ENCODE results near the gene PRR30.

PRR30 gene

GRCh38 chr2:27174638-27175037, 35.4 kb upstream of the PRR30 start:
- Histone ChIP-seq H3K9ac (ENCODE audit: low read length) (peak overlapping the region; percentile 77), H3K4me3 (ENCODE audit: low read length) (no peak overlapping the region), H3K27me3 (replicated peaks; ENCODE audit: control insufficient read depth, insufficient read depth, low read length) (no peaks in the 10 kb centered on the region), H3K4me1 (ENCODE audit: control insufficient read depth, insufficient read depth, low read length) (peaks cover 53% of the 10 kb centered on the region), H3K9me3 (ENCODE audit: control insufficient read depth, low read length) (no peaks in the 10 kb centered on the region), H3K36me3 (ENCODE audit: control insufficient read depth, insufficient read depth, low read length, severe bottlenecking) (no peaks in the 10 kb centered on the region)
- DNase-seq (ENCODE audit: low read depth) = no peak

GRCh38 chr2:27171351-27171848, 32.2 kb upstream of the PRR30 start:
- H3K27me3 ChIP-seq (replicated peaks; ENCODE audit: control insufficient read depth, insufficient read depth, low read length) = no peaks in the 10 kb centered on the region

GRCh38 chr2:27170581-27171337, 31.5 kb upstream of the PRR30 start:
- no peak for DNase-seq (ENCODE audit: low read depth)
- Histone ChIP-seq H3K36me3 (ENCODE audit: control insufficient read depth, insufficient read depth, low read length, severe bottlenecking) (no peaks in the 10 kb centered on the region), H3K9me3 (ENCODE audit: control insufficient read depth, low read length) (no peaks in the 10 kb centered on the region), H3K4me3 (ENCODE audit: low read length) (no peak overlapping the region), H3K4me1 (ENCODE audit: control insufficient read depth, insufficient read depth, low read length) (peaks cover 36% of the 10 kb centered on the region), H3K27me3 (replicated peaks; ENCODE audit: control insufficient read depth, insufficient read depth, low read length) (no peaks in the 10 kb centered on the region), H3K9ac (ENCODE audit: low read length) (peak overlapping the region; percentile 70)

More at GRCh38 chr2:27171351-27171848, 32.2 kb upstream of the PRR30 start:
- no peaks in the 10 kb centered on the region for H3K9me3 ChIP-seq (ENCODE audit: control insufficient read depth, low read length)
- DNase-seq (ENCODE audit: low read depth) = no peak
- no peaks in the 10 kb centered on the region for H3K36me3 ChIP-seq (ENCODE audit: control insufficient read depth, insufficient read depth, low read length, severe bottlenecking)
- no peak overlapping the region for H3K9ac ChIP-seq (ENCODE audit: low read length)
- peaks cover 40% of the 10 kb centered on the region for H3K4me1 ChIP-seq (ENCODE audit: control insufficient read depth, insufficient read depth, low read length)
- H3K4me3 ChIP-seq (ENCODE audit: low read length) = no peak overlapping the region

GRCh38 chr2:27164960-27165763, 26.0 kb upstream of the PRR30 start:
- Histone ChIP-seq H3K27me3 (replicated peaks; ENCODE audit: control insufficient read depth, insufficient read depth, low read length) (no peaks in the 10 kb centered on the region), H3K9me3 (ENCODE audit: control insufficient read depth, low read length) (no peaks in the 10 kb centered on the region), H3K4me1 (ENCODE audit: control insufficient read depth, insufficient read depth, low read length) (peaks cover 3% of the 10 kb centered on the region), H3K36me3 (ENCODE audit: control insufficient read depth, insufficient read depth, low read length, severe bottlenecking) (no peaks in the 10 kb centered on the region), H3K9ac (ENCODE audit: low read length) (no peak overlapping the region), H3K4me3 (ENCODE audit: low read length) (no peak overlapping the region)
- no peak for DNase-seq (ENCODE audit: low read depth)

GRCh38 chr2:27162151-27163121, 23.2 kb upstream of the PRR30 start:
- Histone ChIP-seq H3K4me3 (ENCODE audit: low read length) (peak overlapping the region; percentile 4), H3K9ac (ENCODE audit: low read length) (no peak overlapping the region), H3K36me3 (ENCODE audit: control insufficient read depth, insufficient read depth, low read length, severe bottlenecking) (no peaks in the 10 kb centered on the region), H3K9me3 (ENCODE audit: control insufficient read depth, low read length) (no peaks in the 10 kb centered on the region), H3K27me3 (replicated peaks; ENCODE audit: control insufficient read depth, insufficient read depth, low read length) (peaks cover 4% of the 10 kb centered on the region), H3K4me1 (ENCODE audit: control insufficient read depth, insufficient read depth, low read length) (no peaks in the 10 kb centered on the region)
- peak; percentile 25 for DNase-seq (ENCODE audit: low read depth)

GRCh38 chr2:27160191-27160590, 21.0 kb upstream of the PRR30 start:
- H3K9ac ChIP-seq (ENCODE audit: low read length) = no peak overlapping the region
- H3K9me3 ChIP-seq (ENCODE audit: control insufficient read depth, low read length) = no peaks in the 10 kb centered on the region
- peaks cover 4% of the 10 kb centered on the region for H3K27me3 ChIP-seq (replicated peaks; ENCODE audit: control insufficient read depth, insufficient read depth, low read length)
- DNase-seq (ENCODE audit: low read depth) = no peak
- H3K36me3 ChIP-seq (ENCODE audit: control insufficient read depth, insufficient read depth, low read length, severe bottlenecking) = no peaks in the 10 kb centered on the region
- H3K4me1 ChIP-seq (ENCODE audit: control insufficient read depth, insufficient read depth, low read length) = no peaks in the 10 kb centered on the region
- H3K4me3 ChIP-seq (ENCODE audit: low read length) = no peak overlapping the region

- H3K9me3 ChIP-seq (ENCODE audit: control insufficient read depth, low read length) = no peaks in the 10 kb centered on the region
- no peak overlapping the region for H3K4me3 ChIP-seq (ENCODE audit: low read length)
- no peaks in the 10 kb centered on the region for H3K36me3 ChIP-seq (ENCODE audit: control insufficient read depth, insufficient read depth, low read length, severe bottlenecking)
- H3K4me1 ChIP-seq (ENCODE audit: control insufficient read depth, insufficient read depth, low read length) = no peaks in the 10 kb centered on the region
- no peak for DNase-seq (ENCODE audit: low read depth)
- peaks cover 4% of the 10 kb centered on the region for H3K27me3 ChIP-seq (replicated peaks; ENCODE audit: control insufficient read depth, insufficient read depth, low read length)
- no peak overlapping the region for H3K9ac ChIP-seq (ENCODE audit: low read length)
These were observed 20.1 kb upstream of the PRR30 start for GRCh38 chr2:27159271-27159670.

- H3K9me3 ChIP-seq (ENCODE audit: control insufficient read depth, low read length) = no peaks in the 10 kb centered on the region
- DNase-seq (ENCODE audit: low read depth) = no peak
These were observed 19.3 kb upstream of the PRR30 start for GRCh38 chr2:27158468-27158867.

GRCh38 chr2:27155069-27155520, 15.9 kb upstream of the PRR30 start:
- no peaks in the 10 kb centered on the region for H3K9me3 ChIP-seq (ENCODE audit: control insufficient read depth, low read length)
- no peaks in the 10 kb centered on the region for H3K36me3 ChIP-seq (ENCODE audit: control insufficient read depth, insufficient read depth, low read length, severe bottlenecking)
- H3K4me3 ChIP-seq (ENCODE audit: low read length) = no peak overlapping the region
- H3K9ac ChIP-seq (ENCODE audit: low read length) = no peak overlapping the region
- H3K27me3 ChIP-seq (replicated peaks; ENCODE audit: control insufficient read depth, insufficient read depth, low read length) = peaks cover 4% of the 10 kb centered on the region
- no peaks in the 10 kb centered on the region for H3K4me1 ChIP-seq (ENCODE audit: control insufficient read depth, insufficient read depth, low read length)
- DNase-seq (ENCODE audit: low read depth) = no peak

More at GRCh38 chr2:27158468-27158867, 19.3 kb upstream of the PRR30 start:
- Histone ChIP-seq H3K27me3 (replicated peaks; ENCODE audit: control insufficient read depth, insufficient read depth, low read length) (peaks cover 4% of the 10 kb centered on the region), H3K36me3 (ENCODE audit: control insufficient read depth, insufficient read depth, low read length, severe bottlenecking) (no peaks in the 10 kb centered on the region), H3K9ac (ENCODE audit: low read length) (no peak overlapping the region), H3K4me1 (ENCODE audit: control insufficient read depth, insufficient read depth, low read length) (no peaks in the 10 kb centered on the region), H3K4me3 (ENCODE audit: low read length) (no peak overlapping the region)

GRCh38 chr2:27154488-27154887, 15.3 kb upstream of the PRR30 start:
- Histone ChIP-seq H3K27me3 (replicated peaks; ENCODE audit: control insufficient read depth, insufficient read depth, low read length) (peaks cover 4% of the 10 kb centered on the region), H3K4me3 (ENCODE audit: low read length) (no peak overlapping the region), H3K36me3 (ENCODE audit: control insufficient read depth, insufficient read depth, low read length, severe bottlenecking) (no peaks in the 10 kb centered on the region)

More at GRCh38 chr2:27154488-27154887, 15.3 kb upstream of the PRR30 start:
- H3K9me3 ChIP-seq (ENCODE audit: control insufficient read depth, low read length) = no peaks in the 10 kb centered on the region
- DNase-seq (ENCODE audit: low read depth) = no peak
- no peak overlapping the region for H3K9ac ChIP-seq (ENCODE audit: low read length)
- H3K4me1 ChIP-seq (ENCODE audit: control insufficient read depth, insufficient read depth, low read length) = no peaks in the 10 kb centered on the region
